ENCODE results near the gene CGREF1. TPM values are rescaled to one million over a fixed set of nuclear protein-coding genes. Genes with fewer than 3 reads are reported as not detected.

CGREF1 gene, protein sequence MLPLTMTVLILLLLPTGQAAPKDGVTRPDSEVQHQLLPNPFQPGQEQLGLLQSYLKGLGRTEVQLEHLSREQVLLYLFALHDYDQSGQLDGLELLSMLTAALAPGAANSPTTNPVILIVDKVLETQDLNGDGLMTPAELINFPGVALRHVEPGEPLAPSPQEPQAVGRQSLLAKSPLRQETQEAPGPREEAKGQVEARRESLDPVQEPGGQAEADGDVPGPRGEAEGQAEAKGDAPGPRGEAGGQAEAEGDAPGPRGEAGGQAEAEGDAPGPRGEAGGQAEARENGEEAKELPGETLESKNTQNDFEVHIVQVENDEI
- 0.70 and 3.2 TPM in 2 replicates for total RNA-seq

DNA sequence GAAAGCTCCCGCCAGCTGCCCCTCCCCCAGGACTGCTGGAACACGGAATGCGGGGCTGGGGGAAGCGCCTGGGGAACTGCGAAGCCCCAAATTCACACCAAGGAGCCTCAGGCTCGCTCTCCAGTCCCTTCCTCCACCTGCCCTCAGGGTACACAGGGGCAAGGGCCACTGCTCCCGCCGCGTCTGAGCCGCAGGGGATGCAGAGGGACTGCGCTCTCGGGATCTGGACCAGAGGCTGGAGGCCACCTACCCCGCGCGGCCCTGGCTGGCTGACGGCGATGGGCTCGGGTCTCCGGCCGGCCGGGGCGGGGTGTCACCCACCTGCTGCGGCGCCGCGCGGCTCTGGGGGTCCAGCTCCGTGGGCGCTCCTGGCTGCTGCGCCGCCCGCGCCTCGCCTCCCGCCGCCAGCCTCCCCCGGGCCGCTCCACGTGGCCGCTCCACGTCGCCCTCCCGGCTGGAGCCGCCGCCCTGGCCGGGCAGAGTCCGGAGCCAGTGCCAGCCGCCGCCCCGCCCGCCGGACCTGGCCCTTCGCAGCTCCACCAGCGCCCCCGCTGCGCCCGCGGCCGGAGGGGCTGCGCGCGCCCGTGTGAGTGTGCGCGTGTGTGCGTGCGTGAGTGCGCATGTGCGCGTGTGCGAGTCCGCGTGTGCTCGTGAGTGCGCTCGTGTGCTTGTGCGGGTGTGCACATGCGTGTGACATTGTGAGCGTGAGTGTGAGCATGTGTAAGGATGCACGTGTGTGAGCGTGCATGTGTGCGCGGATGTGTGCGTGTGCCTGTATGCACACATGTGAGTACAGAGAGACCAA lies at the start of gene CGREF1:
CGREF1 (minus strand) TSS at position 604 of the 805 bp plus-strand sequence. CDS start 14,762 bp downstream, outside the sequence.

GRCh38 chr2:27148801-27149439 lies 30.0 kb upstream of the CGREF1 start, which contains the start of gene TCF23:
TSS of gene TCF23 (plus strand) at chr2:27149004. CDS start at chr2:27149134, 130 bp downstream.

DNA sequence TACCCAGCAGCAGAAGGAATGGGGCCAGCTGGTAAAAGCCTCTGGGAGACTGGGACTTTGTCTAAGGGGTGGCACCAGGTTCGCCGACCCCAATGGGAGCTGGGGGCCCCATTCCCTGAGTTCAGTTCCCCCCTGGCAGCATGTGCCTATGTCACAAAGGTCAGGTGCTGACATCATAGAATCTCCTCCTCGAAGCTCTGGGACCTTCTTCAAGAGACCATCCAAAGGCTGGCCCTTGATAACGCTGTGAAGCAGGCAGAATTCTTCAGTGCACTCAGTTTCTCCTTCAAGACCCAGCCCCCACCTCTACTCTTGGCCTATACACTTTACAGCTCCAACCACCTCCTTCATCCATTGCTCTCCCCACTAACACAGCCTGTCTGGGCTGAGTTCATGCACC lies 20.4 kb upstream of the CGREF1 start, which contains the start of gene PRR30:
PRR30 (minus strand) TSS at position 101 of the 400 bp plus-strand sequence. CDS start 1,081 bp downstream, outside the sequence.

DNA sequence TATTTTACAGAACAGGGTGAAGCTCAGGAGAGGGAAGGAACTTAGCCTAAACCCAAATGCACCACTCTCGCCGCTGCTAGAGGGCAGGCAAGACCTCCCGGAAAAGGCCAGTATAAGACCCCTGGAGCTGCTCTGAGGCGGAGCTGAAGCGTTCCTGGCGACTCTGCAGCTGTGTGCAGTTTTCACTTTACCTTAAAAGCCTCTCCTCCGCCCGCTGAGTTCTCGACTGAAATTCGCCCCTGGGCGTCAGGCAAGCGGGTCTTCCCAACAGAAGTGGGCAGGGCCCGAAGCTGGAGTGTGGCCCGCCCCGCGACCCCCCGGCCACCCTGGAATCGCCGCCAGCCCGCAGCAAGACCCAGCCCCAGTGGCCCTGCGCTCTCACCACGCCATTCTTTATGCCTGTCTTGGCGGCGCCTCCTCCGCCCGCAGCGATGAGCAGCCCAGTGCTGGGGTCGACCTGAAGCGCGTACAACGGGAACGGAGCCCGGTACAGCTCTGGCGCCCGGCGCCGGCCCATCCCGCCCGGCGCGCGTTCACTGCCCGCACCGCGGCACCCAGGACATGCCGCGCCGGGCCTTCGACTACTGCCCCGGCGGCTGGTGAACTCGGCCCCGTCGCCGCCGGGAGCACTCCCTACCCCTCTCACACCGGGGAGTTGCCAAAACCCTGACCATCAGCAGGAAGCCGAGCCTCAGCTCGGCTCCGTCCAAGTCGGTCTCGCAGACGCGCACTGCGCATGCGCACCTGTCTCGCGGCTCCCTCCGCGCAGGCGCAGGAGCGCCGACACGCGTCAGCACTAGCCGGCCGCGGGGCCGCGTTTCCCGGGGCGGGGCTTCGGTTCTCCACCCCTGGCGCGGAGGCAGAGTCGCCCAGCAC lies 15.2 kb upstream of the CGREF1 start, which contains the start of gene PREB:
PREB (minus strand) TSS at position 732 of the 876 bp plus-strand sequence; CDS start at position 517, 215 bp downstream.

DNA sequence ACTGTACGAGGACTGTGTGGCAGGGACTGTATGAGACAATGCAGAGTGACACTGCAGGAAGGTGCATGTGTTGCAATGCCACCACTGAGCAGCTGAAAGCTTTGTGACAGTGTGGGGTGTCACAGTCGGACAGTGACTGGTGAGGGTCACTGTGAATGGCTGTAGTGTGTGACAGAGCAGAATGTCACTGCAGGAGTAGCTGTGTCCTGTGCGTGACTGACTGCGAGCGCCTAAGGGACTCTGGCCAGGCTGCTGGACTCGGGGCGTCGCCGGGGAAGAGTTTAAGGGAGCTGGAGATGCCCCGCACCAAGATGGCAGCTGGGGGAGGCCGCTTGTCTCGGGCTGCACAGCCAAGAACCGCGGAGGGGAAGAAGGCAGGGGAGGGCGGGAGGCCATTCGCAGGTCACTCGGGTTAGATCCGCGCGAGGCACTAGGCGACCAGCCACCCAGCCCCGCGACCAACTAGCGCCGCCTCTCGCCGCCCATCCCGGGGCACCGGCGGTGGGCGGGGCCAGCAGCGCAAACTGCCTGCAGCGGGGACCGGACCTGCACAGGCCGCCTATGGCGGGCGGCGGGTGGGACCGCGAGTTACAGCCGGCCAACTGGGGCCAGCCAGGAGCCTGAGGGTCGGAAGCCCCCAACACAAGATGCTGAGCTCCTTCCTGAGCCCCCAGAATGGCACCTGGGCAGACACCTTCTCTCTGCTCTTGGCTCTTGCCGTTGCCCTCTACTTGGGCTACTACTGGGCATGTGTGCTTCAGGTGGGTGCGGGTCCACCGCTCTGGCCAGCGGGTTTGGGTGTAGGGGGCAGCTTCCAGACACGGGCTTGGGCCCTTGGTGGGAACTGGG lies 4.6 kb upstream of the CGREF1 start, which contains the start of gene ABHD1:
ABHD1 (plus strand) TSS at position 514 of the 849 bp plus-strand sequence; CDS start at position 648, 134 bp downstream.

GRCh38 chr2:27086724-27087593 lies 32.0 kb downstream of the CGREF1 start, which contains the start of gene KHK:
TSS of gene KHK (plus strand) at chr2:27086772. CDS start at chr2:27087260, 488 bp downstream.

DNA sequence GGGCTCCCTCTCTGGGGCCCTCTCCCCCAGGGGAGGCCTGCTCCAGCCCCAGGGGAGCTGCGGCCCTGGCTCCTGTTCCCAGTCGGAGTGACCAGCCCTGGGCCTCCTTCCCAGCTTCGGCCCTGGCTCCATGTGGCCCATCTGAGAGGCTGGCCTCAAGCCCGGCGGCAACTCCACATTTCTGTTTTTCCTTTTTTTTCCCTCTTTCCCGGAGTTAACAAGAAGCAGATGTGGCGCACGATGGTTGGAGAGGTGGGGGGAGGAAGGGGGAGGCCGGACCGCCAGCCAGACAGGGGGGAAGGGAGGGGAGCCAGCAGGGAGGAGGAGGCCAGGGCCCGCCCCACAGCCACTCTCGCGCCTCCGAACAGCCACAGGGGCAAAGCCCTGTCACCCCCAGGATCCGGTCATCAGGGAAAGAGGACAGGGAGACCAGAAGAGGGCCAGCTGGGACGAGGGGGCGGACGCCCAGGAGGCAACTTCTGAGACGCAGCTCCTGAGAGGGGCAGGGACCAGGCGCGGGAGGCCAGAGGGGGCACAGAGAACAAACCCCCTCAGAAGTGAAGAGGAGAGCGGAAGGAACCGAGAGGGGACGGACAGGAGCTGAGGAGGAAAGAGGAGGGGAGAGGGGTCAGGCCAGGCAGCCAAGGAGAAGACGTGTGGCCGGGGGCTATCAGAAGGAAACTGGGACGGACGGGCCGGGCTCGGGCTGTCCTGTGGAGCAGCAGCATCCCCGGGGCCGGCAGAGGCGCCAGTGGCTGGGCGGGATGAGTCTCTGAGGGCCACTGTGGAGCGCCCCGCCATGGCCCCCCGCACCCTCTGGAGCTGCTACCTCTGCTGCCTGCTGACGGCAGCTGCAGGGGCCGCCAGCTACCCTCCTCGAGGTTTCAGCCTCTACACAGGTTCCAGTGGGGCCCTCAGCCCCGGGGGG lies 40.4 kb downstream of the CGREF1 start, which contains the start of gene EMILIN1:
EMILIN1 (plus strand) TSS at position 349 of the 928 bp plus-strand sequence; CDS start at position 800, 451 bp downstream.

GRCh38 chr2:27071277-27071989 lies 47.5 kb downstream of the CGREF1 start, which contains the start of gene OST4:
TSS of gene OST4 (minus strand) at chr2:27071654.

DNA sequence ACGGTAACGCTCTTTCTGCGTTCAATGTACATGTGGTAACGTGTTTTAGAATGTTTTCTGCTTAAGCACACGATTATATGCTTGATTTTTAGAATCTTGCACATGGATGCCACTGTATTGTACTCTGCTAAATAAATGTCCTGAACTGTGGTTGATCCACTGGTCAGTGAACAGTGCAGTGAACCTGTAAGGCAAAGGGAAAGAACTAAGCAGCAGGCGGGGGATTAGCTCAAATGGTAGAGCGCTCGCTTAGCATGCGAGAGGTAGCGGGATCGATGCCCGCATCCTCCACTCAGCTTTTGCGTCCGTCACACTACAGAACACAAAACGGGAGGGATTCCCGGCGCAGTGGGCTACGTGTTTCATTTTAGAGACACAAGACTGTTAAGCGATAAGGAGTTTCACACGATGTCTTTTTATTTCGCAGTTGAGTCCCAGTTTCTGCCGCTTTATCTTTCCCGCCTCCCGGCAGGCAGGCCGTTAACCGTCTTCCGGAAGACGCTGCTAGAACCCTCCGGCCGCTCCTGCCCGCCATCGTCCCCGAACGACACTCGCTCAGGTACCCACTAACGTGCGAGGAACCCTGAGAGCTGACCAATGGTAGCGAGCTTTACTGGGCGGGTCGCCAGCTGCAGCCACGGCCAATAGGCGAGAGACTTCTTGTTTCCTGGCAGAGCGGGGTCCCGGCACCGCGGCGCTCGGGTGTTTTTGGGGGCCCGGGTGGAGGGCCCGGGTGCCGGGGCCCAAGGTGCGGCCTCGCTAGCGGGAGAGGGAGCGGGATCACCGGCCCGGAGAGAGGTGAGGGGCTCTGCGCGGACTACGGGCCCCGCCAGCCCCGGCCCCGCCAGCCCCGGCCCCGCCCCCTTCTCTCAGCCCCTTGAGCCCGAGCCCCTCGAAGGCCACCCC lies 67.7 kb downstream of the CGREF1 start, which contains the start of gene AGBL5:
AGBL5 (plus strand) TSS at position 673 of the 906 bp plus-strand sequence. CDS start 1,291 bp downstream, outside the sequence.

Other genes with a start within 250 kb of the CGREF1 start
- 3.9 and 5.8 TPM in 2 replicates for gene MAPRE3, start 148.5 kb downstream of the CGREF1 start, total RNA-seq
- 22.2 and 28.2 TPM in 2 replicates for gene TMEM214, start 86.2 kb downstream of the CGREF1 start, total RNA-seq
- gene AGBL5, start 67.5 kb downstream of the CGREF1 start, total RNA-seq, result 19.3 and 23.4 TPM in 2 replicates
- gene OST4, start 47.5 kb downstream of the CGREF1 start, total RNA-seq, result 257 and 386 TPM in 2 replicates
- gene EMILIN1, start 40.5 kb downstream of the CGREF1 start, total RNA-seq, result 5.8 and 6.1 TPM in 2 replicates
- 2.2 and 4.6 TPM in 2 replicates for gene KHK, start 32.4 kb downstream of the CGREF1 start, total RNA-seq
- gene ABHD1, start 4.7 kb upstream of the CGREF1 start, total RNA-seq, result not detected in 2 replicates
- 59.9 and 68.1 TPM in 2 replicates for gene PREB, start 15.5 kb upstream of the CGREF1 start, total RNA-seq
- gene PRR30, start 20.3 kb upstream of the CGREF1 start, total RNA-seq, result not detected in 2 replicates
- gene TCF23, start 29.9 kb upstream of the CGREF1 start, total RNA-seq, result not detected in 2 replicates
- 120 and 148 TPM in 2 replicates for gene ATRAID, start 92.9 kb upstream of the CGREF1 start, total RNA-seq
- gene SLC5A6, start 93.1 kb upstream of the CGREF1 start, total RNA-seq, result 29.6 and 40.1 TPM in 2 replicates
- 43.7 and 51.4 TPM in 2 replicates for gene CAD, start 98.2 kb upstream of the CGREF1 start, total RNA-seq
- gene SLC30A3, start 143.9 kb upstream of the CGREF1 start, total RNA-seq, result not detected in 2 replicates
- gene DNAJC5G, start 156.3 kb upstream of the CGREF1 start, total RNA-seq, result not detected in 2 replicates
- gene TRIM54, start 163.3 kb upstream of the CGREF1 start, total RNA-seq, result not detected in 2 replicates
- gene UCN, start 189.3 kb upstream of the CGREF1 start, total RNA-seq, result 0.49 and 1.7 TPM in 2 replicates
- 73.2 and 88.3 TPM in 2 replicates for gene MPV17, start 204.0 kb upstream of the CGREF1 start, total RNA-seq
- 38.6 and 48.0 TPM in 2 replicates for gene GTF3C2, start 237.6 kb upstream of the CGREF1 start, total RNA-seq